ENCODE results near the gene SLC22A7.

SLC22A7 gene

GRCh38 chr6:43284991-43285781 lies 12.9 kb upstream of the SLC22A7 start:
- no peak for DNase-seq

GRCh38 chr6:43285832-43286231 lies 12.2 kb upstream of the SLC22A7 start:
- DNase-seq, result no peak

- peak; percentile 40 for DNase-seq
These were observed 11.5 kb upstream of the SLC22A7 start for GRCh38 chr6:43286456-43286979.

GRCh38 chr6:43286980-43287716 lies 10.9 kb upstream of the SLC22A7 start:
- no peak for DNase-seq

GRCh38 chr6:43287717-43288679 lies 10.1 kb upstream of the SLC22A7 start:
- DNase-seq, result no peak

- DNase-seq, result no peak
These were observed 7.6 kb upstream of the SLC22A7 start for GRCh38 chr6:43290339-43290904.

- DNase-seq, result no peak
These were observed 7.1 kb upstream of the SLC22A7 start for GRCh38 chr6:43290905-43291355.

- DNase-seq, result no peak
These were observed 6.4 kb upstream of the SLC22A7 start for GRCh38 chr6:43291708-43292107.

- DNase-seq, result no peak
These were observed 5.7 kb upstream of the SLC22A7 start for GRCh38 chr6:43292341-43292740.

- DNase-seq, result no peak
These were observed 5.2 kb upstream of the SLC22A7 start for GRCh38 chr6:43292763-43293318.

GRCh38 chr6:43293698-43294097 lies 4.4 kb upstream of the SLC22A7 start:
- DNase-seq, result no peak

- DNase-seq, result no peak
These were observed 3.5 kb upstream of the SLC22A7 start for GRCh38 chr6:43294536-43294935.

- DNase-seq, result no peak
These were observed 2.6 kb upstream of the SLC22A7 start for GRCh38 chr6:43295456-43295855.

GRCh38 chr6:43296780-43297497 lies 1.1 kb upstream of the SLC22A7 start:
- no peak for DNase-seq

GRCh38 chr6:43298565-43299337 lies 691 bp downstream of the SLC22A7 start:
- DNase-seq, result no peak

GRCh38 chr6:43299338-43300293 lies 1.6 kb downstream of the SLC22A7 start:
- no peak for DNase-seq

- DNase-seq, result no peak
These were observed 3.2 kb downstream of the SLC22A7 start for GRCh38 chr6:43301081-43301870.

GRCh38 chr6:43302126-43302525 lies 4.1 kb downstream of the SLC22A7 start:
- no peak for DNase-seq

Measured in inflammatory macrophage treated with lipopolysaccharide for 4 hours (primary cell).